Metanephros (tissue), 1 donor: ENCODE results near the gene TAOK2. TPM values are rescaled to one million over a fixed set of nuclear protein-coding genes. Genes with fewer than 3 reads are reported as not detected.

Experiments
- total RNA-seq: library from RNA; depleted of rRNA; stranded (reverse); fragments of >200 nt; gene quantifications from one replicate; pipeline ENCODE4 v1.2.3, GENCODE V29; 2014

Gene TAOK2
- total RNA-seq = 47.5 TPM

GRCh38 chr16:29973384-29974246 lies at the start of gene TAOK2:
TSS of gene TAOK2 (plus strand) at chr16:29973868. CDS start at chr16:29977773, 3,905 bp downstream.

GRCh38 chr16:29925781-29926710 lies 47.6 kb upstream of the TAOK2 start, which contains the start of gene KCTD13:
TSS of gene KCTD13 (minus strand) at chr16:29926226. CDS start at chr16:29926033, 193 bp downstream.

GRCh38 chr16:29961479-29962343 lies 12.0 kb upstream of the TAOK2 start, which contains the start of gene TMEM219:
TSS of gene TMEM219 (plus strand) at chr16:29962079. CDS start at chr16:29963144, 1,065 bp downstream.

GRCh38 chr16:29995324-29995910 lies 21.7 kb downstream of the TAOK2 start, which contains the start of gene HIRIP3:
TSS of gene HIRIP3 (minus strand) at chr16:29995617. CDS start at chr16:29995605, 12 bp downstream.

GRCh38 chr16:29995911-29996765 lies 22.5 kb downstream of the TAOK2 start, which contains the start of gene INO80E:
TSS of gene INO80E (plus strand) at chr16:29996241. CDS start at chr16:29996311, 70 bp downstream.

GRCh38 chr16:30010844-30011713 lies 37.4 kb downstream of the TAOK2 start, which contains the start of gene DOC2A:
TSS of gene DOC2A (minus strand) at chr16:30011027. CDS start at chr16:30010222, 805 bp downstream.

GRCh38 chr16:30022887-30023286 lies 49.2 kb downstream of the TAOK2 start, which contains the start of gene C16orf92:
TSS of gene C16orf92 (plus strand) at chr16:30023198. CDS start at chr16:30023341, 143 bp downstream.

GRCh38 chr16:30030841-30031413 lies 57.3 kb downstream of the TAOK2 start, which contains the start of gene TLCD3B:
TSS of gene TLCD3B (minus strand) at chr16:30031271. CDS start at chr16:30030527, 744 bp downstream.

Other genes starting within 250 kb of the TAOK2 start
- 1.4 TPM for gene C16orf54, start 227.9 kb upstream of the TAOK2 start, total RNA-seq
- not detected for gene ZG16, start 195.6 kb upstream of the TAOK2 start, total RNA-seq
- 52.0 TPM for gene KIF22, start 183.1 kb upstream of the TAOK2 start, total RNA-seq
- 159 TPM for gene MAZ, start 167.3 kb upstream of the TAOK2 start, total RNA-seq
- gene PRRT2, start 161.7 kb upstream of the TAOK2 start, total RNA-seq = 14.4 TPM
- gene PAGR1, start 157.7 kb upstream of the TAOK2 start, total RNA-seq = 30.8 TPM
- 38.5 TPM for gene MVP, start 153.4 kb upstream of the TAOK2 start, total RNA-seq
- gene CDIPT, start 110.6 kb upstream of the TAOK2 start, total RNA-seq = 83.4 TPM
- 17.3 TPM for gene SEZ6L2, start 74.3 kb upstream of the TAOK2 start, total RNA-seq
- gene ASPHD1, start 73.4 kb upstream of the TAOK2 start, total RNA-seq = 1.3 TPM
- gene KCTD13, start 47.6 kb upstream of the TAOK2 start, total RNA-seq = 12.8 TPM
- gene TMEM219, start 11.8 kb upstream of the TAOK2 start, total RNA-seq = 54.5 TPM
- 19.3 TPM for gene HIRIP3, start 21.7 kb downstream of the TAOK2 start, total RNA-seq
- gene INO80E, start 22.4 kb downstream of the TAOK2 start, total RNA-seq = 37.4 TPM
- 1.9 TPM for gene DOC2A, start 37.2 kb downstream of the TAOK2 start, total RNA-seq
- gene C16orf92, start 49.3 kb downstream of the TAOK2 start, total RNA-seq = not detected
- 1.5 TPM for gene TLCD3B, start 57.4 kb downstream of the TAOK2 start, total RNA-seq
- 850 TPM for gene ALDOA, start 91.9 kb downstream of the TAOK2 start, total RNA-seq
- gene PPP4C, start 102.1 kb downstream of the TAOK2 start, total RNA-seq = 92.4 TPM
- 1.1 TPM for gene TBX6, start 118.1 kb downstream of the TAOK2 start, total RNA-seq
- gene YPEL3, start 122.3 kb downstream of the TAOK2 start, total RNA-seq = 56.3 TPM
- gene GDPD3, start 139.7 kb downstream of the TAOK2 start, total RNA-seq = 4.7 TPM
- 31.2 TPM for gene MAPK3, start 149.4 kb downstream of the TAOK2 start, total RNA-seq
- gene CORO1A, start 209.7 kb downstream of the TAOK2 start, total RNA-seq = 30.8 TPM
- 11.4 TPM for gene BOLA2B, start 219.8 kb downstream of the TAOK2 start, total RNA-seq
- gene SLX1A, start 220.0 kb downstream of the TAOK2 start, total RNA-seq = 11.6 TPM
- 11.6 TPM for gene SULT1A3, start 225.4 kb downstream of the TAOK2 start, total RNA-seq